ENCODE data around the gene ZCCHC7. TPM values are rescaled to one million over a fixed set of nuclear protein-coding genes. Genes with fewer than 3 reads are reported as not detected.

ZCCHC7 gene
- total and polyA plus RNA-seq, 2 experiments from 2014 or later: 15.3 to 19.4 TPM

- no peak overlapping the region for H3K9ac ChIP-seq
- no peak for DNase-seq
- TF ChIP-seq EZH2phosphoT487 (IDR thresholded peaks at IDR 0.05; ENCODE audit: insufficient read depth, low read depth) (no peak), EZH2 (IDR thresholded peaks at IDR 0.05; ENCODE audit: insufficient read depth, poor library complexity, severe bottlenecking) (no peak)
- no peak overlapping the region for H3K27ac ChIP-seq
- no peaks in the 10 kb centered on the region for H3K4me1 ChIP-seq (ENCODE audit: insufficient read depth)
- no peak overlapping the region for H3K4me3 ChIP-seq
- no peak overlapping the region for H2AFZ ChIP-seq
- no peaks in the 10 kb centered on the region for H3K9me2 ChIP-seq (ENCODE audit: insufficient read depth)
- no peaks in the 10 kb centered on the region for H3K79me2 ChIP-seq (ENCODE audit: insufficient read depth)
- H3K36me3 ChIP-seq (ENCODE audit: low read depth): no peaks in the 10 kb centered on the region
- no peaks in the 10 kb centered on the region for H3K9me3 ChIP-seq (ENCODE audit: low read depth)
- no peak overlapping the region for H3K4me2 ChIP-seq (ENCODE audit: unreplicated experiment)
- no peaks in the 10 kb centered on the region for H3F3A ChIP-seq (ENCODE audit: insufficient read depth)
- in situ Hi-C loops (cut with MboI): loop anchor here (10.0 kb wide), 1 partner anchor 64 kb away; no protein-coding TSS in a partner anchor
- H3K27me3 ChIP-seq (replicated peaks; ENCODE audit: insufficient read depth): no peaks in the 10 kb centered on the region
- no peaks in the 10 kb centered on the region for H4K20me1 ChIP-seq (ENCODE audit: insufficient read depth)
These were observed 208.3 kb downstream of the ZCCHC7 start for GRCh38 chr9:37328556-37329227.

GRCh38 chr9:37329576-37329975, 209.2 kb downstream of the ZCCHC7 start:
- Histone ChIP-seq H3K4me1 (ENCODE audit: insufficient read depth) (no peaks in the 10 kb centered on the region), H3K4me2 (ENCODE audit: unreplicated experiment) (no peak overlapping the region), H2AFZ (no peak overlapping the region), H3K36me3 (ENCODE audit: low read depth) (no peaks in the 10 kb centered on the region), H3K79me2 (ENCODE audit: insufficient read depth) (no peaks in the 10 kb centered on the region), H3K9me3 (ENCODE audit: low read depth) (no peaks in the 10 kb centered on the region), H3K27ac (no peak overlapping the region), H3K9ac (no peak overlapping the region), H3K4me3 (no peak overlapping the region), H4K20me1 (ENCODE audit: insufficient read depth) (no peaks in the 10 kb centered on the region), H3K9me2 (ENCODE audit: insufficient read depth) (no peaks in the 10 kb centered on the region), H3F3A (ENCODE audit: insufficient read depth) (no peaks in the 10 kb centered on the region), H3K27me3 (replicated peaks; ENCODE audit: insufficient read depth) (no peaks in the 10 kb centered on the region)
- in situ Hi-C loops (cut with MboI): loop anchor here (10.0 kb wide), 1 partner anchor 65 kb away; no protein-coding TSS in a partner anchor
- TF ChIP-seq EZH2phosphoT487 (IDR thresholded peaks at IDR 0.05; ENCODE audit: insufficient read depth, low read depth) (no peak), EZH2 (IDR thresholded peaks at IDR 0.05; ENCODE audit: insufficient read depth, poor library complexity, severe bottlenecking) (no peak)
- WGBS, 2 experiments (ENCODE audit: low coverage in 1 of 2, low lambda C conversion rate in 2 of 2, missing lambda C conversion rate in 2 of 2): 71 to 83% methylated on average over 2 of the region's 2 CpGs
- DNase-seq: peak; percentile 57

- H2AFZ ChIP-seq: no peak overlapping the region
- no peaks in the 10 kb centered on the region for H3F3A ChIP-seq (ENCODE audit: insufficient read depth)
- DNase-seq: no peak
- no peaks in the 10 kb centered on the region for H3K9me2 ChIP-seq (ENCODE audit: insufficient read depth)
- H3K4me2 ChIP-seq (ENCODE audit: unreplicated experiment): no peak overlapping the region
- H3K79me2 ChIP-seq (ENCODE audit: insufficient read depth): no peaks in the 10 kb centered on the region
- 96 to 98% methylated on average over 1 of the region's 1 CpG for WGBS, 2 experiments (ENCODE audit: low coverage in 1 of 2, low lambda C conversion rate in 2 of 2, missing lambda C conversion rate in 2 of 2)
- no peak overlapping the region for H3K9ac ChIP-seq
- H3K27ac ChIP-seq: no peak overlapping the region
- no peak for TF ChIP-seq EZH2 (IDR thresholded peaks at IDR 0.05; ENCODE audit: insufficient read depth, poor library complexity, severe bottlenecking)
- H3K36me3 ChIP-seq (ENCODE audit: low read depth): no peaks in the 10 kb centered on the region
- H3K9me3 ChIP-seq (ENCODE audit: low read depth): no peaks in the 10 kb centered on the region
- H4K20me1 ChIP-seq (ENCODE audit: insufficient read depth): no peaks in the 10 kb centered on the region
- H3K4me3 ChIP-seq: no peak overlapping the region
- no peaks in the 10 kb centered on the region for H3K4me1 ChIP-seq (ENCODE audit: insufficient read depth)
- in situ Hi-C loops (cut with MboI): loop anchor here (10.0 kb wide), 1 partner anchor 457 kb away; no protein-coding TSS in a partner anchor
- H3K27me3 ChIP-seq (replicated peaks; ENCODE audit: insufficient read depth): no peaks in the 10 kb centered on the region
These were observed 211.5 kb downstream of the ZCCHC7 start for GRCh38 chr9:37331871-37332270.

- Histone ChIP-seq H3K79me2 (ENCODE audit: insufficient read depth) (no peaks in the 10 kb centered on the region), H3K4me3 (no peak overlapping the region), H3K36me3 (ENCODE audit: low read depth) (no peaks in the 10 kb centered on the region), H3K4me2 (ENCODE audit: unreplicated experiment) (no peak overlapping the region), H3F3A (ENCODE audit: insufficient read depth) (no peaks in the 10 kb centered on the region), H3K9me2 (ENCODE audit: insufficient read depth) (no peaks in the 10 kb centered on the region), H3K27me3 (replicated peaks; ENCODE audit: insufficient read depth) (no peaks in the 10 kb centered on the region), H3K27ac (no peak overlapping the region), H3K4me1 (ENCODE audit: insufficient read depth) (no peaks in the 10 kb centered on the region), H3K9me3 (ENCODE audit: low read depth) (no peaks in the 10 kb centered on the region), H3K9ac (no peak overlapping the region), H2AFZ (no peak overlapping the region), H4K20me1 (ENCODE audit: insufficient read depth) (no peaks in the 10 kb centered on the region)
- DNase-seq: no peak
- no peak for TF ChIP-seq EZH2phosphoT487 (IDR thresholded peaks at IDR 0.05; ENCODE audit: insufficient read depth, low read depth)
- no peak for TF ChIP-seq EZH2 (IDR thresholded peaks at IDR 0.05; ENCODE audit: insufficient read depth, poor library complexity, severe bottlenecking)
- in situ Hi-C loops (cut with MboI): loop anchor here (10.0 kb wide), 1 partner anchor 458 kb away; no protein-coding TSS in a partner anchor
These were observed 212.2 kb downstream of the ZCCHC7 start for GRCh38 chr9:37332578-37332977.

Measured in GM23248 (cell line).